HG03108 (cell line): ENCODE data around the gene UQCRFS1.
"Not testable (repeated sequence)": the region's sequence is repeated elsewhere in the genome, so short reads cannot be mapped to it uniquely, and the experiment has no call there.

Experiments used
- ATAC-seq: cut with Tn5 transposase; IDR thresholded peaks from one replicate; pipeline ENCODE4 v1.9.1; 2021; ENCODE audit warnings: moderate library complexity; ENCODE audit not compliant: unreplicated experiment

Gene UQCRFS1

DNA sequence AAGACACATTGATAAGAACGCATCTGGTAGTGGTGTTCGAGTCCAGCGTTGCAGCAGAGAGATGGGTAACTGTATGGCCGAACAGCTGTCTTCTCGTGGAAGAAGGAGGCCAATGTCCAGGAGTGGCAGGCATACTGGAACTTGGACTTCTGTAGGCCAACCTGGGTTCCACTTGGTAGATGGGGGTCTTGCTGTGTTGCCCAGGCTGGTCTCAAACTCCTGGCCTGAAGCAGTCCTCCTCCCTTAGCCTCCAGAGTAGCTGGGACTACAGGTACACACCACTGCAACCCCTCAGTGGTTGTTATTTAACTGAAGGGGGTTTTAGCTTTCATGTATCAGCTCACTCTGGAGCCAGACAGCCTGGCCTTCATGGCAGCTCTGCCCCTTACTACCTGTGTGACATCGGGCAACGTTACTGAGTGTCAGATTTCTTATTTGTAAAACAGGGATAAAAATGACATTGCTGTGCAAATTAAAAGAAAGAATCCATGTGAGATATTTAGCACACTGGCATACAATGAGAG is 2.4 kb upstream of the UQCRFS1 start:
- no peak for ATAC-seq

DNA sequence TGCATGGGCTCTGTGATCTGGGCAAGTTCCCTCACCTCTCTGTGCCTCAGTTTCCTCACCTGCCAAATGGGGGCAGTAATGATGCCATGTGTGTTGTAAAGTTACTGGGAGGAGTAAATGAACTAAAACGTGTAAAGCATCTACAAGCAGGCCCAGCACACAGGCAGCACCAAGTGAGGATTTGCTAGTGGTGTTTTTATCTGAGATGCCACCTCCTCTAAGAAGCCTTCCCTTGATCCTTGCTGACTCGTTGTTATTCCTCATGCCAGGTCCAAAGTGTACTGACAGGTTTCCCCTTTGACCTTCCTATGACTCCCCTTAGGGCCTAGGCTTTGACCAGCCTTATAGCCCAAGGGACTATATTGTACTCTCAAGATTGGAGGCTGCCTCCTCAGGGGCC is 1.5 kb upstream of the UQCRFS1 start:
- ATAC-seq = no peak

DNA sequence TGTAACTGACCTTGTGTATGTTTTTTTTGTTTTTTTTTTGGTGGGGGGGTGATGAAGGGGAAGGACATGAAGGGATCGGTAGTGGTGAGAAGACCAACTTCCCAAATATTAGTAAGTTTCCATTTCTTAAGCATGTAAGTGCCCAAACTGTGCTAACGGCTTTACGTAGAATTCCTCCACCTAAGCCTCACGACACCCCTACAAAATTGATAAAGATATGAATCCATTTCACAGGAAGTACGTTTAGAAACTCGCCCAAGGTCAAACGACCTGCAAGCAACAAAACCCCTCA is 649 bp downstream of the UQCRFS1 start:
- ATAC-seq = no peak

DNA sequence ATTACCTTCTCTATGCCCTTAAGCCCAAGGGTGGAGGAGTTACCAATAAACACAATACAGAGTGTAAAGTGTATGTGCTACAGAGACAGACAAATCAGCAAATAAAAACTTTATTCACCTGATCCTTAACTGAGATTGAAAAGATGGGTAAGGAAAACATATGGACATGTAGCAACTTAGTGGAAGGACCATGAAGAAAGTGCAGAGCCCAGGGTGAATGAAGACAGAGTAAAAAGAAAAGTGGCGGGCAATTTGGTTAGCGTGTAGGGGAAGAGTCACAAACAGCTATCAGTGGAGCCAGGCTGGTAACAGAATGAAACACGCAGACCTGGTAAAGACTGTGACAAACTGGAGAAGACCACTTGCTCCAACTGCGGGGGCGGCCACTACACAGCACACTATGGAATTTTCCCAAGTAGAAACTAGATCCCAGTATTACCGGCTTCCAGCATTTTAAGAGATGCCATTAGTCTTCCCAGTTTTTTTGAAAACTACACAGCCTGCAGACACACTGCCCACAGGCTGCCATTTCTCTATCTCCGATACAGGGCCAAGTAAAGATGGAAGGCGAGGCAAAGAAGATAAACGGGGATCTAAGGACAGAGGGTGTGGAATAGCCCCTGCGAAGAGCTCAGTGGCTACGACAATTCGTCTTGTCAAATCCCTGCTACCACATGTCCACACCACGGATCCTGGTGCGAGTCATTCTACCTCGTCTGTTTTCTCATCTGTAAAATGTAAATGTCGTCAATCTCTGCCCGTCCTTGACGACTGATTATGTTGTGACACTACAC is 1.2 kb downstream of the UQCRFS1 start:
- ATAC-seq = no peak

DNA sequence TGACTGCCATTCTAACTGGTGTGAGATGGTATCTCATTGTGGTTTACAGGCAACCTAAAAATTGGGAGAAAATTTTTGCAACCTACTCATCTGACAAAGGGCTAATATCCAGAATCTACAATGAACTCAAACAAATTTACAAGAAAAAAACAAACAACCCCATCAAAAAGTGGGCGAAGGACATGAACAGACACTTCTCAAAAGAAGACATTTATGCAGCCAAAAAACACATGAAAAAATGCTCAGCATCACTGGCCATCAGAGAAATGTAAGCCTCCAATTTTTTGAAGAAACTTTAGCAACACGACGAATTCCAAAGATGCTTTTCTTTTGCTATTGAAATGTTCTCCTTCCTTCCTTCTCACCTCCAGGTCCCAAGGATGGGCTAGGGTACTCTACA is 1.9 kb downstream of the UQCRFS1 start:
- ATAC-seq = not testable (repeated sequence)

DNA sequence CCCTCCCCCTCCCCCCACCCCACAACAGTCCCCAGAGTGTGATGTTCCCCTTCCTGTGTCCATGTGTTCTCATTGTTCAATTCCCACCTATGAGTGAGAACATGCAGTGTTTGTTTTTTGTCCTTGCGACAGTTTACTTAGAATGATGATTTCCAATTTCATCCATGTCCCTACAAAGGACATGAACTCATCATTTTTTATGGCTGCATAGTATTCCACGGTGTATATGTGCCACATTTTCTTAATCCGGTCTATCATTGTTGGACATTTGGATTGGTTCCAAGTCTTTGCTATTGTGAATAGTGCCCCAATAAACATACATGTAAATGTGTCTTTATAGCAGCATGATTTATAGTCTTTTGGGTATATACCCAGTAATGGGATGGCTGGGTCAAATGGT is 2.4 kb downstream of the UQCRFS1 start:
- not testable (repeated sequence) for ATAC-seq

DNA sequence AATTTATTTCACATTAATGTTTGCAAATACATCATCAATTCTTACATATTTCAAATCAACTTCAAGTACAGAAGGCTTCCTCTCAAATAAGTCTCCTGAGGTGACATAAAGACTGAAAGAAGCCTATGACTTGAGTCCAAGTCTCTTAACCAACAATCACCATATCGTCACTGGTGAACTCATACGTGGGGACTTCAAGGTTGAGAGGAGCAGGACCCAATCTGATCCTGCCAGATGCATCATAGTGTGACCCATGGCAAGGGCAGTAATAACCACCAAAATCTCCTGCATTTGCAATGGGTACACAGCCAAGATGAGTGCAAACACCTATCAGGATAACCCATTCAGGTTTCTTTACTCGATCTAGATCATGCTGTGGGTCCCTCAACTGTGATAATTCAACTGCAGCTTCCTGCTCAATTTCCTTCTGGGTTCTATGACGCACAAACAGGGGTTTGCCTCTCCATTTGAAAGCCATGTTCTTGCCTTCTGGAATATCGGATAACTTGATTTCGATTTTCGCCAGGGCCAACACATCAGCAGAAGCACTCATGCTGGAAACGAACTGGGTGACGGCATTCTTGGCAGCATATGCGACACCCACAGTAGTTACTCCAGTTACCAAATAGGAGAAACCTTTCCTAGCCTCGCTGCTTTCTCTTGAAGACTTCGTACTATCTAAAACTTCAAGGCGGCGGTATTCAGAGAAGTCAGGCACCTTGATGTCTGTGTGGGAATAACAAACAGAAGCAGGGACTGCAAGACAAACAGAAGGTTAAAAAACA is 5.4 kb downstream of the UQCRFS1 start:
- ATAC-seq = not testable (repeated sequence)

DNA sequence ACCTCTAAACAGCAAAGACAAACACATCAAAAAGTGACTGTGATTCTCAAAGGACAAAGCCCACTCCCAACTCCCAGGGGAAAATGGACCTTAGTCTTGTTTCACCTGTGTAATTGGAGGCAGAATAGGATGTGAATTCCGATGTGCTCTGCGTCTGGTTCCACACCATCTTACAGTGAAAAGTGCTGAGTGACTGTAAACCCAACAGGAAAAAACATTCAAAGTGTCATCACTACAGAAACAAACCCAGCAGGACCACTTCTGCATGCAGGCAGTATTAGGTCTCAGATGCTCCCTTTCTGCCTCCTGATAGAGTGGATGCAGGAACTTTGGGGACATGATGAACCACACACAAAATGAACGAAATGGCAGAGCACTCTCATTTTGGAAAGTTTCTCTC is 6.5 kb downstream of the UQCRFS1 start:
- ATAC-seq = no peak

DNA sequence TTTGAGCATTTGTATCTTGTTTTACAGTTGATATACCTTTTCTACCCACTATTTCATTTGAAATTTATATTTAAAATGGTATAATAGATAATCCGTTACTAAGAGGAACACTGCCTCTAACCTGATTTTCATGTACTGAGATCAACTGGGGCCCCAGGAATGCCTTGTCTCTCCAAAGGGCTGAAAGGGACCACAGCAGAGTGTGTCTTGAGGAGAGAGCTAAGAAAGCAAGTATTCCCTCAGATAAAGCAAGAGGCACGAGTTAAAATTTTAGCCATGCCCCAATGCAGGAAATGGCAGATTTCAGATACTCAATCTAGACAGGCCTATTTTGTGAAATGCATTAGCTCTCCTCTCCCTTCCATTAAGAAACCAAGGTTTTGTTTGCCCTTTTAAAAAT is 10.7 kb downstream of the UQCRFS1 start:
- ATAC-seq = no peak

DNA sequence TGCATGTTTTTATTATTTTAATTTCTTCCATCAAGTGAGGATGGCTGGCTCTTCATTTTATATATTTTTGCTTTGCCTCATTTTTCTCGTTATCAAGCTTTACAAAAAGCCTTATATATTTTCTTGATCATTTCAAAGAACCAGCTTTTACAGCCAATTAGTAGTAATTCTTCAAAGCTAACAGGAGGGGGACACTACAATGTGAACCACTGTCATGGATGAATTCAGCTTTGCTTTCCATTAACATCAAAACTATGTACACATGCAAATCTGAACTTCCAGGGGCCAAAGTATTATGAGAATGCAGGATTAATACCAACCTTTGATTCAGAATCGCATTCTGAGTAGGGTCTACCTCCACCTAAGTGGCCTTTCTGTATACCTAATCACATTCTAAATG is 11.1 kb downstream of the UQCRFS1 start:
- ATAC-seq = no peak

DNA sequence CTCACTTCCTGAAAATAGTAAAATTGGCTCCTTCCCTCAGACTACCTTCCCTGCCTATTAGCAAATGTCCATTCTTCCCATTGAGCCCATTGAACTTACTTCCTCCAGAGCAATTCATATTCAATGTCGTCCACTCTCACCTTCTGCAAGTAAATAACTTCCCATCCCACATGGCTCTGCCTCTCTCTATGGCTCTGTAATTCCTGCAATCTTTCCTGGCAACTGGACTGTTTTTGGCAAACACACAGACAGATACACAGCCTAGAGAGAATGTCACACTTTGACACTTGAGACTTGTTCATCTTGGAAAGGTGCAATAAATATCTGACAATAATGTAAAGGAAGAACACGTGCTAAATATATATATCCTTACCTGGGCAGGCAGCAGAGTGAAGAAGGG is 18.3 kb downstream of the UQCRFS1 start:
- no peak for ATAC-seq

DNA sequence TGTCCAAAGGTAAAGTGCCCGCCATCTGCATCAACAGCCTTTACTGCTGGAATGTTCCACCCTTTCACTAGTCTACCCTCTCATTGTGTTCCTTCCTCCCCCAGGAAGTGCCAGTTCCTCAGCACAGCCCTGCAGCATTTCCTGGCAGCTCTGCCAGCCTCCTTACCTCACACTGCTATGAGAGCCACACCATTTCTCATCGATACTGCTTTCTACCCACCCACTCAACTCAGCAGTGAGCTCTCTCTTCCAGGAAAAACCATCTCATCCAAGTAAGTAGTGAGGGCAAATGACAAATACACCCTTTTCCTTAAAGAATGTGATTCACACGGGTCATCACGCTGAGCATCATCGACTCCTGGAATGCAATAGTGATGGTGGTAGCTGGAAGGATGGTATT is 19.8 kb downstream of the UQCRFS1 start:
- no peak for ATAC-seq

DNA sequence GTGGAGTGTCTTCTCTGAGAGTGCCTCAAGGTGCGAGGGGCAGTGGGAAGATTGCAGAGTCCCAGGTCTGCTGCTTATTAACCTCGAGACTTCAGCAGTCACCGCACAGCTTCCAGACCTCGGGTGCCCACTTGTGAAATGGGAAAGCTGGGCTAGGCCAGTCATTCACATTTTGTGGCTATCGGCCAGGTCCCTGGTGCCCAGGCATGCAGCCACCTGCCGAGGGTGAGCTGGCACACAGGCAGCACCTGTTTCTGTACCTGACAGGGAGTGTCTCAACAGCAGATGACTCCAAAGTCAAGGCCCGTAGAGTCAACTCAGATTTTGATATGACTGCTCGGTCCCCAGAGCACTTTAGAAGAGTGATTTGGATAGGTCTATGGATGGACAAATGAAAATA is 21.9 kb downstream of the UQCRFS1 start:
- ATAC-seq = no peak

DNA sequence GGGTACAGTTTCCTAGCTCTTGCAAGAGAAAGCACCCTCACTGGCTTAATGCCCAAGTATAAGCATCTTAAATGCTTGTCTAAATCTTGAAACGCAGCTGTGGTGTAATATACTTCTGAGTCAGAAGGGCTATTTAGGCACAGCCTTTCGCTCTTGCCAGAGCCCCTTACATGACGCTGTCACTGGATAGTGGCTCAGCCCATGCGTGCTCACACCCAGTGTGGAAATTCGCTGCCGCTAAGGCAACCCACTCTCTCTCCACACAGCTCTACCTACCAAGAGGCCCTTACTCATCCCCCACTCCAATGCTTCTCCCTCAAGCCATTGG is 24.0 kb downstream of the UQCRFS1 start:
- no peak for ATAC-seq

DNA sequence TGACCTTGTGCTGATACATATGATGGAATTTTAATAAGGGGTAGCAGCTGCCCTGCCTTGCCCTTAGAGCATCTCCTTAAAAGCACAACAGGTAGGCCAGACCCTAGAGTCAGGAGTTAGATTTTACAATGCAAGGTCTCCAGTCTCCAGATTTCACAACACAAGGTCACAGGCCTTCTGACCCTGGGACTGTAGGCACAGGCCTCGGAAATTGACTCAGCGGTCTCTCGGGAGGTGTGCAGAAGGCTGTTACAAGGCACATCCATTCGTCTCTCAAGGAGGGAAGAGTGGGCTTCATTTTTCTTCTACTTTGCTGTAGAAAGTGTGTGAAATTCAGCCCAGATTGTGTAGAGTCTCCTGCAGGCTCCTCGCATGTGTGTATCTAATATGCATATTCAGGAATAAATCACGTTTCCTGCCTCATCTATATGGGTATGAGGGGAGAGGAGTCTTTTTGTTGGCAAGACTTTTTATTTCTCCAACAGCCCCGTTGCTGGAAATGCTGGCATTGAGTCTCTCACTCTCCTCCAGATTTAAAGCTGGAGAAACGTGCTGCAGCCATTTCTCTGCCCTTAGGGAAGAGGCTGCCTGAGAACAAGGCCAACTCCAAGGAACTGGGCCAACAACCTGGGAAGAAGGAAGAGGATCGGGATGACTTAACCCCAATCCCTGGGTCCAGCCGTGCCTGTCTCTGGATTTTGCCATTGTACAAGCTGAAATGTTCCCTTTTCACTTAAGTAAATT is 24.5 kb downstream of the UQCRFS1 start:
- ATAC-seq = no peak

DNA sequence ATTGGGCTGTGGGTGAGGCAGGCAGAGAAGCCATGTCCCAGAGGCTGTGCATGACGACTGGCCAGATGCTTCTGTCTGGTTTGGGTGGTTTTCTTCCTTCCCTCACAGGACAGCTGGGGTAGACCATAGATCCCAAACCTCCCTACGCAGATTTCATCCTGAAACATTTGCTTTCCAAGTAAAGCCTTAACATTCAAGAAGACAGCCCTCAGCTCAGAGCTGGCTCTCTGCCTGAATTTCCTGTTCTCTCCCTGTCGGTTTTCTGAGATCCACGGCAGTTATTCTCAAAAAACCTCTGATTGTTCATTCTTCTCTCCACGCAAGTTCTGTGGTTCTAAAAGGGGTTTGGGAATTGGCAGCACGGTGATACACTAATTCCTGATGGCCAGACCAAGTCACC is 25.3 kb downstream of the UQCRFS1 start:
- no peak for ATAC-seq

DNA sequence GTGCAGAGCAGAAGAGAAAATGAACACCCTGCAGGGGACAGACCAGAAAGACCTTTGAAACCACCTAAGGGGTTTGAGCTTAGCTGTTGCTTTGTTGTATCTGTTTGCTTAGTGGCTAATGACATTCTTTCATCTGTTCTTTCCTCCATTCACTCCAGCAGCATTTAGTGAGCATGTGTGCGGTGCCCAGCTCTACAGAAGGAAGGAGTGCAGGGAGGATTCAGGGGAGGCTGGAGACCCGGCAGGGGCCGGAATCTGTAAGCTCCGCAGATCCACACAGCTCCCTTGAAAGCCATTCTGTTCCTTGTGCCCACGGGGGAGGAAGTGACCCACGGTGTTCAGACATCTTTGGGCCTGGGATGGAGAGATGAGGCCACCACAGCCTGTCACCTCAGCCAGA is 27.5 kb downstream of the UQCRFS1 start:
- ATAC-seq = no peak

DNA sequence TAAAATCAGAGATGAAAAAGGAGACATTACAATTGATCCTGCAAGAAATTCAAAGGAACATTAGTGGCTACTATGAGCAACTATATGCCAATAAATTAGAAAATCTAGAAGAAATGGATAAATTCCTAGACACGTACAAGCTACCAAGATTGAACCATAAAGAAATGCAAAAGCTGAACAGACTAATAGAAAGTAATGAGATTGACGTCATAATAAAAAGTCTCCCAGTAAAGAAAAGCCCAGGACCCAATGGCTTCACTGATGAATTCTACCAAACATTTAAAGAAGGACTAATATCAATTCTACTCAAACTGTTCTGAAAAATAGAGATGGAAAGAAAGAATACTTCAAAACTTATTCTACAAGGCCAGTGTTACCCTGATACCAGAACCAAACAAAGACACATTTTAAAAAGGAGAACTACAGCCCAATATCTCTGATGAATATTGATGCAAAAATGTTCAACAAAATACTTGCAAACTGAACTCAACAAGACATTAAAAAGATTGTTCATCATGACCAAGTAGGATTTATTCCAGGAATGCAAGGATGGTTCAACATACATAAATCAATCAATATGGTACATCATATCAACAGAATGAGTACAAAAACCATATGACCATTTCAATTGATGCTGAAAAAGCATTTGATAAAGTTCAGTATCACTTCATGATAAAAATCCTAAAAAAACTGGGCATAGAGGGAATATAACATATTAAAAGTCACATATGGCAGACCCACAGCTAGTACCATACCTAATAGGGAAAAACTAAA is 35.8 kb downstream of the UQCRFS1 start:
- no peak for ATAC-seq

DNA sequence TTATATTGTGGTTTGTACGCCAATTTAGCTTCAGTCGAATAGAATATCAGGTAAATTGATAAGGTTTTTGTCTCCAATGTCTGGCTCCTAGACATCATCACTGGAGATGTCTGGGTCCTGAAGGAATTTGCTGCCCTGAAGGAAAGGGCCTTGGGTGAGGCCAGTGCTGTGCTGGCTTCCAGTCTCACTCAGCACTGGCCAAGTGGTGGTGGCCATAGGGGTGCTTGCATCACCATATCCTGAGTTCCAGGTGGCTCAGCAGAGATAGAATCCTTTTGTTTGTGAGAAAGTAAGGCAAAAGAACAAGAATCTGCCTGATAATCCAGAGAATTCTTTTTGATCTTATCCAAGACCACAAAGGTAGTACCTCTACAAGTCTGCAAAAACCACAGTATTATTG is 39.1 kb downstream of the UQCRFS1 start:
- no peak for ATAC-seq

DNA sequence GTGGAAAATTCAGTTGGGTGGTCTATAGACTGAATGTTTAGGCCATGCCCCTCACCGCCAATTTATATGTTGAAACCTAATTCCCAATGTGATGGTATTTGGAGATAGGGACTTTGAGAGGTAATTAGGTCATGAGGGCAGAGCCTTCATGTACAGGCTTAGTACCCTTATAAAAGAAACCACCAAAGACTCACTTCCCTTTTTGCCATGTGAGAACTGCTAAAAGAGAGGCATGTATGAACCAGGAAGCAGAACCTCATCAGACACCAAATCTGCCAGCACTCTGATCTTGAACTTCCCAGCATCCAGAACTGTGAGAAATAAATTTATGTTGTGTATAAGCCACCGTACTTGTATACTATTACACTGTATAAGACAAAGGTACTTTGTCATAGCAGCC is 40.6 kb downstream of the UQCRFS1 start:
- ATAC-seq = no peak

DNA sequence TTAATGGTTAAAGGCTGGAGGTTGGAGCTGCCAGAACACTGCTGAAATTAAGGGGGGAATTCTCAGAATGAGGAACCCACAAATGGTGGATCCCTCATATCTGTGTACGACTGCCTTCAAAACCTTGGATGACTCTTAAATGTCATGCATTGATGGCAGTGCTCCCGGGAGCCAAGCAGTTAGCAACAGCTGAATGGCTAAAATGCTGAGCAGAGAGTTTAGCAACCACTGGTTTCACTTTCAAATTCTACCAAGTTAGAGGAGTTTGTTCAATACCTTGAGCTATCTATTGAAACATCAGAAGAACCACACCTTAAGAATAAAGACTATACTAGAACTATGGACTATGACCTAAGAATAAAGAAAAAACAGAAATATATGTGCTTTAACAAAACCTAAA is 41.4 kb downstream of the UQCRFS1 start:
- no peak for ATAC-seq
